Upper lobe of left lung (tissue), 6 donors: ENCODE measurements around the gene KLF3. TPM values are rescaled to one million over a fixed set of nuclear protein-coding genes. Genes with fewer than 3 reads are reported as not detected.
A peak's percentile ranks its signal among the peaks of the same experiment; 100 is the strongest.

Source experiments
- ATAC-seq, 2 donors: fragments of 200-7000 bp; cut with Tn5 transposase; one replicate each; pipeline ENCODE4 v1.9.1; 2022; ENCODE audit warnings: mild to moderate bottlenecking in 2 of 2, moderate library complexity in 2 of 2; ENCODE audit not compliant: low FRiP score in 2 of 2
- DNase-seq, 2 donors: peaks; one replicate each; pipeline ENCODE4 v3.0.0-alpha.2; 2019 to 2020
- H3K27ac ChIP-seq, 4 donors: fragments of 200-600 bp; sonication (generic); one replicate each; pipeline ENCODE4 v1.5.1; 2016 to 2019
- H3K27me3 ChIP-seq, 4 donors: fragments of 200-600 bp; sonication (generic); one replicate each; pipeline ENCODE4 v1.5.1; 2017 to 2019
- H3K36me3 ChIP-seq, 4 donors: fragments of 200-600 bp; sonication (generic); one replicate each; pipeline ENCODE4 v1.5.1; 2016 to 2019
- H3K4me1 ChIP-seq, 4 donors: fragments of 200-600 bp; sonication (generic); one replicate each; pipeline ENCODE4 v1.5.1; 2018 to 2019
- H3K4me3 ChIP-seq, 4 donors: fragments of 200-600 bp; sonication (generic); one replicate each; pipeline ENCODE4 v1.5.1; 2017 to 2019; ENCODE audit warnings: mild to moderate bottlenecking in 2 of 4, moderate library complexity in 1 of 4
- H3K9me3 ChIP-seq, 4 donors: fragments of 200-600 bp; sonication (generic); one replicate each; pipeline ENCODE4 v1.5.1; 2018 to 2019
- CTCF ChIP-seq, 6 experiments: fragments of 450-650 bp in 4 of 6; fragments of 200-600 bp in 2 of 6; sonication (generic) in 2 of 6; IDR thresholded peaks; one replicate each; pipeline ENCODE4 v1.5.1; 2016 to 2019; ENCODE audit warnings: antibody characterized with exemption in 6 of 6
- EP300 ChIP-seq, 4 donors: sonication (generic); formaldehyde crosslinking; IDR thresholded peaks; one replicate each; pipeline ENCODE4 v1.5.1; 2017; ENCODE audit warnings: antibody characterized with exemption in 4 of 4, control low read depth in 2 of 4
- POLR2A ChIP-seq, 4 donors: fragments of 450-650 bp; IDR thresholded peaks; one replicate each; pipeline ENCODE4 v1.5.1; 2016 to 2017; ENCODE audit warnings: antibody characterized with exemption in 4 of 4, mild to moderate bottlenecking in 2 of 4
- POLR2AphosphoS5 ChIP-seq, 2 donors: sonication (generic); formaldehyde crosslinking; IDR thresholded peaks; one replicate each; pipeline ENCODE4 v1.5.1; 2017; ENCODE audit warnings: antibody characterized with exemption in 2 of 2
- WGBS, 2 donors: methylation state at CpG; one replicate each; pipeline ENCODE4 v1.1.5; 2017 to 2018; 5-methylcytosine and 5-hydroxymethylcytosine counted together
- total RNA-seq, 6 donors: library from RNA; depleted of rRNA in 4 of 6; stranded (reverse); fragments of >200 nt in 4 of 6; gene quantifications; one replicate each; pipeline versions ENCODE4 v1.1.0 to v1.2.1, GENCODE V29; 2016 to 2021
- donor health status: DM: no; HTN: no; CAD: no; lungs with moderate emphysema.
- donor health status: DM: no; HTN: yes; CAD: no; lungs with severe emphysema.

KLF3 gene
- total RNA-seq, 6 donors from 2014 or later, result 32.5 to 73.9 (median 48.3) TPM

GRCh38 chr4:38743866-38744265, 79.9 kb downstream of the KLF3 start:
- Histone ChIP-seq H3K9me3 (peaks cover 0 to 6% (median 0%) of the 10 kb centered on the region in 4 donors), H3K36me3 (no peaks in the 10 kb centered on the region), H3K4me3 (no peak overlapping the region), H3K27ac (no peak overlapping the region), H3K4me1 (no peaks in the 10 kb centered on the region), H3K27me3 (no peaks in the 10 kb centered on the region)
- DNase-seq (no peak), ATAC-seq (peak in 1 of 2 donors; percentile 53)
- WGBS, 2 donors, result 65 to 76% methylated on average over 1 of the region's 1 CpG
- no peak for TF ChIP-seq CTCF (IDR thresholded peaks at IDR 0.05)
- no peak for TF ChIP-seq EP300 (IDR thresholded peaks at IDR 0.05)
- TF ChIP-seq POLR2A (IDR thresholded peaks at IDR 0.05), result no peak
- no peak for TF ChIP-seq POLR2AphosphoS5 (IDR thresholded peaks at IDR 0.05)

GRCh38 chr4:38745881-38746280, 81.9 kb downstream of the KLF3 start:
- 91 to 96% methylated on average over 5 of the region's 5 CpGs for WGBS, 2 donors
- H3K4me1 ChIP-seq, result no peaks in the 10 kb centered on the region

GRCh38 chr4:38747629-38748028, 83.6 kb downstream of the KLF3 start:
- DNase-seq, result no peak
- H3K27me3 ChIP-seq, result no peaks in the 10 kb centered on the region
- H3K9me3 ChIP-seq, result peaks cover 0 to 6% (median 0%) of the 10 kb centered on the region in 4 donors
- no peak for ATAC-seq
- no peak for TF ChIP-seq POLR2A (IDR thresholded peaks at IDR 0.05)
- TF ChIP-seq POLR2AphosphoS5 (IDR thresholded peaks at IDR 0.05), result no peak
- TF ChIP-seq CTCF (IDR thresholded peaks at IDR 0.05), result no peak
- no peak overlapping the region for H3K27ac ChIP-seq
- H3K4me3 ChIP-seq, result no peak overlapping the region
- H3K36me3 ChIP-seq, result no peaks in the 10 kb centered on the region
- H3K4me1 ChIP-seq, result peaks cover 0 to 10% (median 2%) of the 10 kb centered on the region in 4 donors

More at GRCh38 chr4:38745881-38746280, 81.9 kb downstream of the KLF3 start:
- Histone ChIP-seq H3K9me3 (peaks cover 0 to 6% (median 0%) of the 10 kb centered on the region in 4 donors), H3K27ac (no peak overlapping the region), H3K36me3 (no peaks in the 10 kb centered on the region), H3K4me3 (no peak overlapping the region), H3K27me3 (no peaks in the 10 kb centered on the region)
- DNase-seq, result no peak
- no peak for ATAC-seq
- TF ChIP-seq POLR2A (IDR thresholded peaks at IDR 0.05) (no peak), CTCF (IDR thresholded peaks at IDR 0.05) (no peak), POLR2AphosphoS5 (IDR thresholded peaks at IDR 0.05) (no peak), EP300 (IDR thresholded peaks at IDR 0.05) (no peak)

- Histone ChIP-seq H3K4me3 (no peak overlapping the region), H3K27me3 (no peaks in the 10 kb centered on the region), H3K27ac (no peak overlapping the region), H3K36me3 (no peaks in the 10 kb centered on the region), H3K4me1 (peaks cover 0 to 10% (median 2%) of the 10 kb centered on the region in 4 donors), H3K9me3 (peaks cover 0 to 6% (median 0%) of the 10 kb centered on the region in 4 donors)
- ATAC-seq (no peak), DNase-seq (no peak)
- WGBS, 2 donors, result 82 to 84% methylated on average over 4 of the region's 4 CpGs
- TF ChIP-seq POLR2AphosphoS5 (IDR thresholded peaks at IDR 0.05), result no peak
- TF ChIP-seq EP300 (IDR thresholded peaks at IDR 0.05), result no peak
- no peak for TF ChIP-seq CTCF (IDR thresholded peaks at IDR 0.05)
- no peak for TF ChIP-seq POLR2A (IDR thresholded peaks at IDR 0.05)
Measured at GRCh38 chr4:38749336-38749735, 85.3 kb downstream of the KLF3 start.

Other genes with a start within 250 kb of the KLF3 start
- gene TLR10, start 118.8 kb downstream of the KLF3 start, total RNA-seq, result 1 to 10 TPM in 1 of 6 donors, under 1 TPM in 3, not detected in 2; 0.61 to 1.0 (median 0.81) TPM
- gene TLR1, start 140.6 kb downstream of the KLF3 start, total RNA-seq, result 10 to 100 TPM; 16.4 to 41.9 (median 24.8) TPM
- 10 to 100 TPM in 2 of 6 donors, 1 to 10 TPM in 4; 3.2 to 10.4 (median 5.8) TPM for gene TLR6, start 192.6 kb downstream of the KLF3 start, total RNA-seq
- gene FAM114A1, start 203.6 kb downstream of the KLF3 start, total RNA-seq, result 10 to 100 TPM; 27.2 to 92.5 (median 43.1) TPM